BJ (cell line): ENCODE data around the gene FSTL5. TPM values are rescaled to one million over a fixed set of nuclear protein-coding genes. Genes with fewer than 3 reads are reported as not detected.

Experiments
- CTCF ChIA-PET: fragments of 350-600 bp; formaldehyde crosslinking; extraction: SDS; loops from one replicate; lab custom pipeline; 2021; ENCODE audit warnings: antibody characterized with exemption, inconsistent platforms; lab: Yijun Ruan, JAX
- POLR2A ChIA-PET: fragments of 300-600 bp; sonication (Branson Sonifier 250); formaldehyde crosslinking; extraction: SDS; loops from one replicate; lab custom pipeline; 2021; ENCODE audit warnings: antibody characterized with exemption; lab: Charles Lee
- DNase-seq: peaks from one replicate; pipeline ENCODE4 v3.0.0-alpha.2; 2011; ENCODE audit warnings: low read depth
- H3K27me3 ChIP-seq: 2 replicates; pipeline ENCODE4 v1.6.0; 2011; ENCODE audit warnings: low read length; ENCODE audit not compliant: control insufficient read depth, insufficient read depth
- H3K36me3 ChIP-seq: 2 replicates; pipeline ENCODE4 v1.5.1; 2011; ENCODE audit warnings: low read length; ENCODE audit not compliant: control insufficient read depth, insufficient read depth
- H3K4me3 ChIP-seq: 2 replicates; pipeline ENCODE4 v1.5.1; 2011; ENCODE audit warnings: low read depth, mild to moderate bottlenecking, control low read depth, low read length
- CTCF ChIP-seq: IDR thresholded peaks from 2 replicates; pipeline ENCODE4 v1.5.1; 2011; ENCODE audit warnings: low read depth, mild to moderate bottlenecking, control low read depth, inconsistent platforms, low read length, moderate library complexity; ENCODE audit not compliant: insufficient read depth
- polyA plus RNA-seq: library from polyadenylated mRNA; depleted of rRNA; stranded (reverse); fragments of >200 nt; gene quantifications from 2 replicates; pipeline ENCODE4 v1.2.3, GENCODE V29; 2011

Gene FSTL5
- polyA plus RNA-seq, 1 experiment = not detected

GRCh38 chr4:161920304-161921052 is 243.3 kb downstream of the FSTL5 start:
- Histone ChIP-seq H3K4me3 (no peak overlapping the region), H3K36me3 (no peaks in the 10 kb centered on the region), H3K27me3 (no peaks in the 10 kb centered on the region)
- DNase-seq = no peak
- no peak for TF ChIP-seq CTCF
- POLR2A ChIA-PET = no interaction called here
- CTCF ChIA-PET = no interaction called here

- POLR2A ChIA-PET = no interaction called here
- Histone ChIP-seq H3K4me3 (no peak overlapping the region), H3K27me3 (no peaks in the 10 kb centered on the region), H3K36me3 (no peaks in the 10 kb centered on the region)
- DNase-seq = no peak
- CTCF ChIA-PET = no interaction called here
- no peak for TF ChIP-seq CTCF
Measured at GRCh38 chr4:161919442-161920220, 244.2 kb downstream of the FSTL5 start.

- H3K36me3 ChIP-seq = no peaks in the 10 kb centered on the region
- H3K27me3 ChIP-seq = no peaks in the 10 kb centered on the region
- no peak for DNase-seq
- TF ChIP-seq CTCF = no peak
- H3K4me3 ChIP-seq = no peak overlapping the region
- POLR2A ChIA-PET = no interaction called here
- CTCF ChIA-PET = no interaction called here
Measured at GRCh38 chr4:161916035-161916434, 247.8 kb downstream of the FSTL5 start.

- ChIA-PET CTCF (no interaction called here), POLR2A (no interaction called here)
- no peak for DNase-seq
Measured at GRCh38 chr4:161907590-161907955, 256.2 kb downstream of the FSTL5 start.

More at GRCh38 chr4:161907590-161907955, 256.2 kb downstream of the FSTL5 start:
- Histone ChIP-seq H3K4me3 (no peak overlapping the region), H3K27me3 (no peaks in the 10 kb centered on the region), H3K36me3 (no peaks in the 10 kb centered on the region)
- no peak for TF ChIP-seq CTCF
